ENCODE results near the gene ULBP3. TPM values are rescaled to one million over a fixed set of nuclear protein-coding genes. Genes with fewer than 3 reads are reported as not detected.

The ULBP3 gene
- total RNA-seq, 1 experiment from 2014 or later: 4.0 TPM

- Mint-ChIP-seq H3K36me3 (no peaks in the 10 kb centered on the region), H3K27me3 (ENCODE audit: low read depth) (no peaks in the 10 kb centered on the region; the same call in 1 of the 2 replicates), H3K4me3 (no peak overlapping the region), H3K4me1 (no peaks in the 10 kb centered on the region), H3K9me3 (no peaks in the 10 kb centered on the region), H3K27ac (no peak overlapping the region)
- DNase-seq (ENCODE audit: low spot score) (no peak), ATAC-seq (no peak)
- CTCF ChIA-PET: interaction anchor here (0.6 to 3.1 kb wide), 3 partner anchors 17 to 297 kb away, joined by 3 to 19 read pairs (median 4); no protein-coding TSS in a partner anchor
- POLR2A ChIA-PET: no interaction called here
- TF ChIP-seq HMGXB4 (CRISPR knock-in tag; IDR thresholded peaks at IDR 0.05): no peak
- TF ChIP-seq E2F5 (CRISPR knock-in tag; IDR thresholded peaks at IDR 0.05): no peak
- no peak for TF ChIP-seq HMGA2 (CRISPR knock-in tag; IDR thresholded peaks at IDR 0.05)
- no peak for TF ChIP-seq TEAD4 (CRISPR knock-in tag; IDR thresholded peaks at IDR 0.05)
- no peak for TF ChIP-seq ZNF121 (CRISPR knock-in tag; IDR thresholded peaks at IDR 0.05)
- TF ChIP-seq ZNF396 (CRISPR knock-in tag; IDR thresholded peaks at IDR 0.05; ENCODE audit: borderline replicate concordance): no peak
- TF ChIP-seq FOXP1 (CRISPR knock-in tag; IDR thresholded peaks at IDR 0.05; ENCODE audit: borderline replicate concordance): no peak
- TF ChIP-seq ZBTB43 (CRISPR knock-in tag; IDR thresholded peaks at IDR 0.05): no peak
- no peak for TF ChIP-seq TP53 (CRISPR knock-in tag; IDR thresholded peaks at IDR 0.05)
- TF ChIP-seq USF2 (CRISPR knock-in tag; IDR thresholded peaks at IDR 0.05): no peak
- TF ChIP-seq IRF2 (CRISPR knock-in tag; IDR thresholded peaks at IDR 0.05; ENCODE audit: borderline replicate concordance, low read depth): no peak
- no peak for TF ChIP-seq NFE2L1 (CRISPR knock-in tag; IDR thresholded peaks at IDR 0.05)
- TF ChIP-seq ATF1 (CRISPR knock-in tag; IDR thresholded peaks at IDR 0.05): no peak
- no peak for TF ChIP-seq FOXP4 (CRISPR knock-in tag; IDR thresholded peaks at IDR 0.05)
- no peak for TF ChIP-seq PRDM15 (CRISPR knock-in tag; IDR thresholded peaks at IDR 0.05)
- no peak for TF ChIP-seq ZNF671 (CRISPR knock-in tag; IDR thresholded peaks at IDR 0.05)
- TF ChIP-seq IRF1 (CRISPR knock-in tag; IDR thresholded peaks at IDR 0.05): no peak
- TF ChIP-seq ZNF512 (CRISPR knock-in tag; IDR thresholded peaks at IDR 0.05; ENCODE audit: borderline replicate concordance): no peak
- TF ChIP-seq ATF2 (CRISPR knock-in tag; IDR thresholded peaks at IDR 0.05; ENCODE audit: borderline replicate concordance, low read depth): no peak
These were observed 29.2 kb upstream of the ULBP3 start for GRCh38 chr6:150098155-150098554.
